Neural cell (in vitro differentiated cells): ENCODE results near the gene CSRNP3.

Experiments used
- EP300 ChIP-seq: fragments of 450-650 bp; conservative IDR thresholded peaks from 2 replicates; pipeline ENCODE4 v1.6.1; 2014; ENCODE audit warnings: antibody characterized with exemption, mild to moderate bottlenecking, moderate library complexity; ENCODE audit not compliant: poor library complexity, severe bottlenecking
- EZH2 ChIP-seq: fragments of 200-600, 300-800 bp; shearing (Covaris generic), sonication (generic); IDR thresholded peaks from 2 replicates; pipeline ENCODE4 v1.6.1; 2014; ENCODE audit warnings: antibody characterized with exemption, low read length, borderline replicate concordance, mild to moderate bottlenecking; ENCODE audit not compliant: insufficient read depth, poor library complexity, severe bottlenecking
- POLR2AphosphoS5 ChIP-seq: IDR thresholded peaks from 2 replicates; pipeline ENCODE4 v1.6.1; 2012
- RAD21 ChIP-seq: fragments of 450-650 bp; conservative IDR thresholded peaks from 2 replicates; pipeline ENCODE4 v1.6.1; 2014; ENCODE audit warnings: antibody characterized with exemption, mild to moderate bottlenecking, moderate library complexity
- SMC3 ChIP-seq: fragments of 450-650 bp; conservative IDR thresholded peaks from 2 replicates; pipeline ENCODE4 v1.6.1; 2014; ENCODE audit warnings: antibody characterized with exemption, mild to moderate bottlenecking, moderate library complexity; ENCODE audit not compliant: poor library complexity
- TAF1 ChIP-seq: IDR thresholded peaks from 2 replicates; pipeline ENCODE4 v1.6.1; 2012; ENCODE audit warnings: low read depth
- TF ChIP-seq, protein P1 (sequence below): fragments of 450-650 bp; IDR thresholded peaks from 2 replicates; pipeline ENCODE4 v1.5.1; 2014; ENCODE audit warnings: antibody characterized with exemption, mild to moderate bottlenecking, moderate library complexity; ENCODE audit not compliant: poor library complexity, severe bottlenecking

DNA sequence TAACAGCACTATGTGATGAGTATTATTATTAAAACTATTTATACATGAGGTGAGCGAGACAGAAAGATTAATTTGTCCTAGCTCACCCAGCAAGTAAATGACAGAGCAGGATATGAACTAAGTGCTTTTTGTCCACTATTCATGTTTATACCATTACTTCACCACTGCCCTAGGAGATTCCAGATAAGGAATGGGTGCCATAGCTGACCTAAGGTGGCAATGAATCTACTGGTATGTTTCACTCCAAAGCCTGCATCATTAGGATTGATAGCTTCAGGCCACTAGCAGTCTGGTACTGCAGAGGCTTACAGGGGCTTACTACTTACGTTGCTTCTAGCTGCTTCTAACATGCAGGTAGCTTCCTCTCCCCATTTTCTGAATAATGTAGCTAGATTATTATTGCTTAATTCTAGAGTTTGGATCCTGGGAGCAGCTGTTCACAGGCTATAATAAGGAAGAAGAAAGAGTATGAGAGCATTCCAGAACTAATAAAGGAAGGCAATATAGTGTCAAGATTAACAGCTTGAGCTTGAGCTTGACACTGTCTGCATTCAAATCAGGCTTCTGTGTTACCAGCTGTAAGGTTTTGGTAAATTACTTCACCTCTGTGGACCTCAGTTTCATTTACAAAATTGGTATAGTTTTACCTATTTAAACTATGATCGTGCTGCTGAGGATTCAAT is 170.9 kb downstream of the CSRNP3 start:
- TF ChIP-seq SMC3 (no peak), POLR2AphosphoS5 (no peak), EP300 (no peak), EZH2 (no peak), RAD21 (no peak), TAF1 (no peak)
- TF ChIP-seq, protein P1, sequence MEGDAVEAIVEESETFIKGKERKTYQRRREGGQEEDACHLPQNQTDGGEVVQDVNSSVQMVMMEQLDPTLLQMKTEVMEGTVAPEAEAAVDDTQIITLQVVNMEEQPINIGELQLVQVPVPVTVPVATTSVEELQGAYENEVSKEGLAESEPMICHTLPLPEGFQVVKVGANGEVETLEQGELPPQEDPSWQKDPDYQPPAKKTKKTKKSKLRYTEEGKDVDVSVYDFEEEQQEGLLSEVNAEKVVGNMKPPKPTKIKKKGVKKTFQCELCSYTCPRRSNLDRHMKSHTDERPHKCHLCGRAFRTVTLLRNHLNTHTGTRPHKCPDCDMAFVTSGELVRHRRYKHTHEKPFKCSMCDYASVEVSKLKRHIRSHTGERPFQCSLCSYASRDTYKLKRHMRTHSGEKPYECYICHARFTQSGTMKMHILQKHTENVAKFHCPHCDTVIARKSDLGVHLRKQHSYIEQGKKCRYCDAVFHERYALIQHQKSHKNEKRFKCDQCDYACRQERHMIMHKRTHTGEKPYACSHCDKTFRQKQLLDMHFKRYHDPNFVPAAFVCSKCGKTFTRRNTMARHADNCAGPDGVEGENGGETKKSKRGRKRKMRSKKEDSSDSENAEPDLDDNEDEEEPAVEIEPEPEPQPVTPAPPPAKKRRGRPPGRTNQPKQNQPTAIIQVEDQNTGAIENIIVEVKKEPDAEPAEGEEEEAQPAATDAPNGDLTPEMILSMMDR, result no peak
